Heart right ventricle (tissue), 16 donors: ENCODE measurements around the gene NOCT. TPM values are rescaled to one million over a fixed set of nuclear protein-coding genes. Genes with fewer than 3 reads are reported as not detected.

Source experiments
- ATAC-seq, 8 donors: fragments of 200-7000 bp; cut with Tn5 transposase; one replicate each; pipeline ENCODE4 v1.9.1; 2020; ENCODE audit warnings: mild to moderate bottlenecking in 8 of 8, moderate library complexity in 8 of 8, moderate number of reproducible peaks in 1 of 8
- DNase-seq, 2 donors: peaks; one replicate each; pipeline ENCODE4 v3.0.0-alpha.2; 2020
- H3K27ac ChIP-seq, 10 donors: fragments of 200-600 bp; sonication (generic) in 2 of 10; one replicate each; pipeline versions ENCODE4 v1.5.0 to v1.8.0; 2020 to 2022; ENCODE audit warnings: mild to moderate bottlenecking in 3 of 10
- H3K27me3 ChIP-seq, 7 donors: fragments of 200-600 bp; one replicate each; pipeline ENCODE4 v1.8.0; 2021 to 2022; ENCODE audit warnings: mild to moderate bottlenecking in 2 of 7
- H3K36me3 ChIP-seq, 9 donors: fragments of 200-600 bp; sonication (generic) in 1 of 9; one replicate each; pipeline versions ENCODE4 v1.5.0 to v1.8.0; 2020 to 2022; ENCODE audit warnings: mild to moderate bottlenecking in 2 of 9
- H3K4me1 ChIP-seq, 9 donors: fragments of 200-600 bp; sonication (generic) in 1 of 9; one replicate each; pipeline versions ENCODE4 v1.5.0 to v1.8.0; 2020 to 2022; ENCODE audit warnings: mild to moderate bottlenecking in 4 of 9
- H3K4me3 ChIP-seq, 10 donors: fragments of 200-600 bp; sonication (generic) in 2 of 10; one replicate each; pipeline versions ENCODE4 v1.5.0 to v1.8.0; 2020 to 2022; ENCODE audit warnings: mild to moderate bottlenecking in 7 of 10, moderate library complexity in 2 of 10
- H3K9me3 ChIP-seq, 11 donors: fragments of 200-600 bp in 10 of 11; sonication (generic) in 2 of 11; one replicate each; pipeline versions ENCODE4 v1.5.0 to v1.8.0; 2013 to 2022; ENCODE audit warnings: mild to moderate bottlenecking in 2 of 11, control low read depth in 1 of 11, moderate library complexity in 1 of 11
- CTCF ChIP-seq, 9 donors: fragments of 200-600 bp; sonication (generic) in 2 of 9; IDR thresholded peaks; one replicate each; pipeline versions ENCODE4 v1.5.0 to v1.8.0; 2021 to 2022; ENCODE audit warnings: antibody characterized with exemption in 9 of 9, mild to moderate bottlenecking in 5 of 9, moderate library complexity in 1 of 9
- WGBS, 2 donors: extraction: QIAGEN DNeasy Blood & Tissue Kit; methylation state at CpG; one replicate each; pipeline ENCODE4 v1.1.7; 2013; ENCODE audit warnings: inconsistent platforms in 1 of 2; 5-methylcytosine and 5-hydroxymethylcytosine counted together
- intact Hi-C, 10 donors: fragments of 100-400 bp; cut with DNase I; formaldehyde crosslinking; loops; one replicate each; pipeline versions ENCODE4 v1.11.1 to v1.14.2; 2022
- polyA plus RNA-seq, 2 donors: library from polyadenylated mRNA; stranded (reverse); fragments of 200-250 nt; gene quantifications; one replicate each; pipeline ENCODE4 v1.2.3, GENCODE V29; 2013
- total RNA-seq, 10 donors: library from RNA; stranded (reverse); fragmentation: NEBNext Ultra II Directional in 3 of 10; extraction: Animal tissue kit (Norgen Biotek cat#: 25700) in 3 of 10; gene quantifications; one replicate each; pipeline versions ENCODE4 v1.2.1 to v1.2.4, GENCODE V29; 2021 to 2023
- donor health status: Arrhythmogenic right ventricular cardiomyopathy.
- donor health status: ischemic (EF 13 %, LVEDD 7.1; RV severe dilation, severe dysfunction).
- donor health status: healthy with polysubstance abuse.
- donor health status: DM: no; HTN: yes; CAD: no.
- donor health status: DM: no; HTN: no; CAD: no.
- donor health status: ischemic (EF 25% LVEDD 6.9; RV normal size, moderate dysfunction).
- donor health status: ischemic (EF 25% LVEDD 5.7; RV mildly dilated, moderate dysfunction).
- donor health status: healthy.
- donor health status: DM: yes; HTN: yes; CAD: no.
- donor health status: Ischemic cardiomyopathy.
- donor health status: ischemic (EF 35%, LVEDD 5.7; RV mildly dilated, moderate dysfunction).
- donor health status: nonischemic (EF 11% LVEDD 7.7; RV severe dilation, severe dysfunction).
- donor health status: DM: yes; HTN: yes; CAD: no.
- donor health status: PGD.
- donor health status: ischemic (EF 29% LVEDD 5.4; RV normal size, mild dysfunction).
- donor health status: nonischemic (EF 23%, LVEDD 6.1; RV moderate dilation, normal function).

The NOCT gene
- total and polyA plus RNA-seq, 12 donors: 2.4 to 16.5 (median 7.8) TPM

- ATAC-seq (no peak), DNase-seq (no peak)
- Histone ChIP-seq H3K36me3 (no peaks in the 10 kb centered on the region), H3K27me3 (no peaks in the 10 kb centered on the region), H3K4me3 (no peak overlapping the region), H3K9me3 (peaks cover 0 to 8% (median 0%) of the 10 kb centered on the region in 11 donors), H3K27ac (no peak overlapping the region), H3K4me1 (peaks cover 2 to 12% (median 9%) of the 10 kb centered on the region in 9 donors)
- intact Hi-C loops: no loop called here
- no peak for TF ChIP-seq CTCF (IDR thresholded peaks at IDR 0.05)
- 60 to 81% methylated on average over 1 of the region's 1 CpG for WGBS, 2 donors
Measured at GRCh38 chr4:139009702-139010101, 5.9 kb upstream of the NOCT start.

- no peak for TF ChIP-seq CTCF (IDR thresholded peaks at IDR 0.05)
- DNase-seq: no peak
- Histone ChIP-seq H3K27ac (no peak overlapping the region), H3K27me3 (no peaks in the 10 kb centered on the region), H3K9me3 (peaks cover 0 to 8% (median 0%) of the 10 kb centered on the region in 11 donors), H3K36me3 (no peaks in the 10 kb centered on the region), H3K4me3 (no peak overlapping the region), H3K4me1 (peaks cover 7 to 19% (median 15%) of the 10 kb centered on the region in 9 donors)
- intact Hi-C loops: no loop called here
- WGBS, 2 donors: 90% methylated on average over 16 of the region's 16 CpGs
- ATAC-seq: no peak
Measured at GRCh38 chr4:139011225-139011950, 4.2 kb upstream of the NOCT start.

- Histone ChIP-seq H3K36me3 (no peaks in the 10 kb centered on the region), H3K27me3 (no peaks in the 10 kb centered on the region), H3K4me1 (peaks cover 7 to 49% (median 24%) of the 10 kb centered on the region in 9 donors), H3K27ac (peak overlapping the region; percentile 83 to 96 (median 90)), H3K4me3 (peak overlapping the region in 9 of 10 donors; percentile 62 to 89 (median 71)), H3K9me3 (no peaks in the 10 kb centered on the region)
- intact Hi-C loops: no loop called here
- ATAC-seq (peak; percentile 16 to 68 (median 26)), DNase-seq (peak in 1 of 2 donors; percentile 42)
- TF ChIP-seq CTCF (IDR thresholded peaks at IDR 0.05): no peak
- WGBS, 2 donors: 14 to 18% methylated on average over 9 of the region's 9 CpGs
Measured at GRCh38 chr4:139014371-139015268, 961 bp upstream of the NOCT start.

- peak in 2 of 9 donors; percentile 4 to 5 for TF ChIP-seq CTCF (IDR thresholded peaks at IDR 0.05)
- Histone ChIP-seq H3K36me3 (peaks cover 0 to 3% (median 0%) of the 10 kb centered on the region in 9 donors), H3K4me1 (peaks cover 7 to 58% (median 24%) of the 10 kb centered on the region in 9 donors), H3K9me3 (no peaks in the 10 kb centered on the region), H3K27ac (peak overlapping the region; percentile 83 to 96 (median 90)), H3K27me3 (no peaks in the 10 kb centered on the region), H3K4me3 (peak overlapping the region; percentile 56 to 89 (median 70))
- ATAC-seq (peak in 4 of 8 donors; percentile 4 to 81 (median 11)), DNase-seq (peak in 1 of 2 donors; percentile 17)
- WGBS, 2 donors: 0% methylated on average over 50 to 55 of the region's 55 CpGs
- intact Hi-C loops: no loop called here
Measured at GRCh38 chr4:139015948-139016471, 429 bp downstream of the NOCT start.
